Stomach (tissue), 9 donors: Measurements from ENCODE around the gene ITGB2. TPM values are rescaled to one million over a fixed set of nuclear protein-coding genes. Genes with fewer than 3 reads are reported as not detected.

Experiments used
- DNase-seq, 2 donors: peaks; one replicate each; pipeline versions ENCODE4 v3.0.0 to v3.0.0-alpha.2; 2013 to 2019
- H3K27ac ChIP-seq, 5 donors: fragments of 200-600 bp in 4 of 5; sonication (generic) in 4 of 5; one replicate each; pipeline ENCODE4 v1.5.1; 2013 to 2019; ENCODE audit warnings: mild to moderate bottlenecking in 1 of 5, moderate library complexity in 1 of 5
- H3K27me3 ChIP-seq, 3 donors: fragments of 200-600 bp; sonication (generic); one replicate each; pipeline ENCODE4 v1.5.1; 2017 to 2019; ENCODE audit warnings: mixed run types in 1 of 3
- H3K36me3 ChIP-seq, 4 donors: fragments of 200-600 bp; sonication (generic); 1 replicate in 3 of 4; 2 replicates in 1 of 4; pipeline ENCODE4 v1.5.1; 2016 to 2019
- H3K4me1 ChIP-seq, 4 donors: fragments of 200-600 bp; sonication (generic); one replicate each; pipeline ENCODE4 v1.5.1; 2016 to 2019
- H3K4me3 ChIP-seq, 4 donors: fragments of 200-600 bp; sonication (generic) in 3 of 4; one replicate each; pipeline ENCODE4 v1.5.1; 2016 to 2019; ENCODE audit warnings: mild to moderate bottlenecking in 1 of 4
- H3K9me3 ChIP-seq, 4 donors: fragments of 200-600 bp; sonication (generic); one replicate each; pipeline ENCODE4 v1.5.1; 2016 to 2019
- CTCF ChIP-seq, 7 experiments: fragments of 450-650 bp in 4 of 7; fragments of 200-600 bp in 3 of 7; sonication (generic) in 3 of 7; IDR thresholded peaks; one replicate each; pipeline ENCODE4 v1.5.1; 2016 to 2019; ENCODE audit warnings: antibody characterized with exemption in 7 of 7, control low read depth in 2 of 7, mild to moderate bottlenecking in 1 of 7
- EP300 ChIP-seq: sonication (generic); formaldehyde crosslinking; IDR thresholded peaks from one replicate; pipeline ENCODE4 v1.6.1; 2017; ENCODE audit warnings: antibody characterized with exemption
- POLR2A ChIP-seq, 4 donors: fragments of 450-650 bp; IDR thresholded peaks; one replicate each; pipeline ENCODE4 v1.6.1; 2016; ENCODE audit warnings: antibody characterized with exemption in 4 of 4, control low read depth in 2 of 4, mild to moderate bottlenecking in 1 of 4, moderate library complexity in 1 of 4
- POLR2AphosphoS5 ChIP-seq, 3 donors: sonication (generic); formaldehyde crosslinking; IDR thresholded peaks; one replicate each; pipeline ENCODE4 v1.6.1; 2016; ENCODE audit warnings: antibody characterized with exemption in 3 of 3
- WGBS, 5 donors: extraction: QIAGEN DNeasy Blood & Tissue Kit in 3 of 5; methylation state at CpG; one replicate each; pipeline versions ENCODE4 v1.1.5 to v1.1.7; 2013 to 2018; 5-methylcytosine and 5-hydroxymethylcytosine counted together
- intact Hi-C: fragments of 100-400 bp; cut with DNase I; formaldehyde crosslinking; loops from one replicate; pipeline ENCODE4 v1.15.1; 2023; ENCODE audit warnings: low total_unique reads
- polyA plus RNA-seq, 3 donors: library from polyadenylated mRNA; stranded (reverse); fragments of 200-250 nt; gene quantifications; one replicate each; pipeline ENCODE4 v1.2.3, GENCODE V29; 2013
- total RNA-seq, 5 donors: library from RNA; depleted of rRNA; stranded (reverse); fragments of >200 nt; gene quantifications; one replicate each; pipeline versions ENCODE4 v1.1.0 to v1.2.3, GENCODE V29; 2014 to 2016
- donor health status: healthy with polysubstance abuse.
- donor health status: Bipolar disorder and iron deficiency.
- donor health status: healthy.

Gene ITGB2
- total and polyA plus RNA-seq, 8 donors = 3.5 to 72.2 (median 15.1) TPM

GRCh38 chr21:44872323-44872648 lies 48.4 kb downstream of the ITGB2 start:
- intact Hi-C loops = no loop called here
- DNase-seq = no peak
- Histone ChIP-seq H3K36me3 (no peaks in the 10 kb centered on the region), H3K4me1 (peaks cover 62 to 79% (median 66%) of the 10 kb centered on the region in 4 donors), H3K27me3 (no peaks in the 10 kb centered on the region), H3K27ac (peak overlapping the region; percentile 96 to 99 (median 97)), H3K9me3 (no peaks in the 10 kb centered on the region), H3K4me3 (peak overlapping the region; percentile 91 to 98 (median 95))
- 3 to 8% (median 6%) methylated on average over 3 of the region's 3 CpGs for WGBS, 5 donors
- TF ChIP-seq EP300 (no peak), POLR2AphosphoS5 (IDR thresholded peaks at IDR 0.05) (no peak), POLR2A (IDR thresholded peaks at IDR 0.05) (no peak), CTCF (IDR thresholded peaks at IDR 0.05) (no peak)

- peak; percentile 68 to 87 for DNase-seq
- Histone ChIP-seq H3K27ac (peak overlapping the region; percentile 96 to 99 (median 97)), H3K9me3 (no peaks in the 10 kb centered on the region), H3K4me1 (peaks cover 67 to 85% (median 71%) of the 10 kb centered on the region in 4 donors), H3K36me3 (peaks cover 0 to 5% (median 0%) of the 10 kb centered on the region in 4 donors), H3K27me3 (no peaks in the 10 kb centered on the region), H3K4me3 (peak overlapping the region; percentile 91 to 98 (median 95))
- WGBS, 5 donors = 20 to 25% (median 25%) methylated on average over 14 of the region's 14 CpGs
- intact Hi-C loops = no loop called here
- peak in 2 of 3 donors; percentile 84 to 87 for TF ChIP-seq POLR2AphosphoS5 (IDR thresholded peaks at IDR 0.05)
- no peak for TF ChIP-seq EP300
Measured at GRCh38 chr21:44871576-44872269, 49.0 kb downstream of the ITGB2 start.

- H3K27ac ChIP-seq = peak overlapping the region; percentile 72 to 99 (median 96)
Measured at GRCh38 chr21:44870748-44871495, 49.8 kb downstream of the ITGB2 start.

GRCh38 chr21:44869781-44870747 lies 50.6 kb downstream of the ITGB2 start:
- peak overlapping the region in 2 of 4 donors; percentile 91 to 98 for H3K4me3 ChIP-seq
- no peaks in the 10 kb centered on the region for H3K27me3 ChIP-seq
- peak; percentile 59 to 78 for DNase-seq
- TF ChIP-seq EP300 (no peak), CTCF (IDR thresholded peaks at IDR 0.05) (no peak), POLR2A (IDR thresholded peaks at IDR 0.05) (no peak), POLR2AphosphoS5 (IDR thresholded peaks at IDR 0.05) (peak; percentile 59 to 92 (median 67))
- peaks cover 3 to 9% (median 3%) of the 10 kb centered on the region in 4 donors for H3K36me3 ChIP-seq
- no peaks in the 10 kb centered on the region for H3K9me3 ChIP-seq
- WGBS, 5 donors = 46 to 64% (median 58%) methylated on average over 19 of the region's 19 CpGs
- intact Hi-C loops = loop anchor here (10.0 kb wide), 1 partner anchor 55 kb away; the partner anchor contains the start of gene SUMO3
- H3K27ac ChIP-seq = peak overlapping the region; percentile 62 to 99 (median 96)
- H3K4me1 ChIP-seq = peaks cover 79 to 87% (median 81%) of the 10 kb centered on the region in 4 donors

More at GRCh38 chr21:44870748-44871495, 49.8 kb downstream of the ITGB2 start:
- Histone ChIP-seq H3K9me3 (no peaks in the 10 kb centered on the region), H3K36me3 (peaks cover 0 to 5% (median 0%) of the 10 kb centered on the region in 4 donors), H3K4me1 (peaks cover 72 to 87% (median 77%) of the 10 kb centered on the region in 4 donors), H3K27me3 (no peaks in the 10 kb centered on the region), H3K4me3 (peak overlapping the region; percentile 91 to 98 (median 95))
- 36 to 56% (median 44%) methylated on average over 10 of the region's 10 CpGs for WGBS, 5 donors
- intact Hi-C loops = no loop called here
- peak; percentile 55 to 56 for DNase-seq
- no peak for TF ChIP-seq EP300
- peak in 1 of 3 donors; percentile 33 for TF ChIP-seq POLR2AphosphoS5 (IDR thresholded peaks at IDR 0.05)
